Endothelial cell of umbilical vein (primary cell): ENCODE data around the gene PRUNE2. TPM values are rescaled to one million over a fixed set of nuclear protein-coding genes. Genes with fewer than 3 reads are reported as not detected.

Experiments used
- BruUV-seq: library from RNA; stranded (reverse); fragments of 400-500 nt; replicated peaks from 2 replicates; lab custom pipeline; 2021; lab: Mats Ljungman, UMichigan
- CTCF ChIA-PET: fragments of 300-600, 350-600 bp; sonication (Branson Sonifier 250); formaldehyde crosslinking; loops from one replicate; lab custom pipeline; 2021; ENCODE audit warnings: antibody characterized with exemption, inconsistent platforms; lab: Charles Lee
- POLR2A ChIA-PET: fragments of 300-600, 350-600 bp; sonication (Branson Sonifier 250); formaldehyde crosslinking; loops from one replicate; lab custom pipeline; 2021; ENCODE audit warnings: antibody characterized with exemption, inconsistent platforms; lab: Charles Lee
- DNase-seq: peaks from one replicate; pipeline ENCODE4 v3.0.0-alpha.2; 2011; ENCODE audit warnings: low read depth, low spot score
- FAIRE-seq: peaks from 2 replicates; lab custom pipeline; 2011; peaks lifted over from hg19 to GRCh38; lab: Jason Lieb, UNC
- H2AFZ ChIP-seq: 2 replicates; pipeline ENCODE4 v1.6.0; 2012; ENCODE audit warnings: low read depth, low read length, control low read depth, inconsistent platforms
- H3K27ac ChIP-seq: 2 replicates; pipeline ENCODE4 v1.5.1; 2011; ENCODE audit warnings: low read depth, mild to moderate bottlenecking, control low read depth, low read length, moderate library complexity; ENCODE audit not compliant: insufficient read depth
- H3K27me3 ChIP-seq, 2 experiments: 2 replicates each; pipeline versions ENCODE4 v1.6.0 to v1.6.1; 2011; ENCODE audit warnings: low read length in 2 of 2, mixed read lengths in 1 of 2; ENCODE audit not compliant: control insufficient read depth in 2 of 2, insufficient read depth in 2 of 2
- H3K36me3 ChIP-seq, 2 experiments: 2 replicates in 1 of 2; 3 replicates in 1 of 2; pipeline ENCODE4 v1.5.1; 2011; ENCODE audit warnings: low read length in 2 of 2, mild to moderate bottlenecking in 1 of 2, moderate library complexity in 1 of 2; ENCODE audit not compliant: control insufficient read depth in 2 of 2, insufficient read depth in 2 of 2; ENCODE audit errors: extremely low read depth in 1 of 2
- H3K4me1 ChIP-seq: 3 replicates; pipeline ENCODE4 v1.5.1; 2011; ENCODE audit warnings: mild to moderate bottlenecking, low read length; ENCODE audit not compliant: control insufficient read depth, insufficient read depth; ENCODE audit errors: extremely low read depth
- H3K4me2 ChIP-seq: 2 replicates; pipeline ENCODE4 v1.6.1; 2011; ENCODE audit warnings: low read length, control low read depth, mixed read lengths; ENCODE audit not compliant: insufficient read depth
- H3K4me3 ChIP-seq, 3 experiments: fragments of 200-600 bp in 1 of 3; sonication (generic), shearing (Covaris generic) in 1 of 3; replicated peaks in 1 of 3; 2 replicates each; pipeline ENCODE4 v1.5.1; 2011 to 2016; ENCODE audit warnings: control low read depth in 3 of 3, low read length in 3 of 3, mild to moderate bottlenecking in 2 of 3, inconsistent platforms in 1 of 3, low read depth in 1 of 3, moderate library complexity in 1 of 3; ENCODE audit not compliant: insufficient read depth in 1 of 3
- H3K79me2 ChIP-seq: 2 replicates; pipeline ENCODE4 v1.6.0; 2012; ENCODE audit warnings: low read length, inconsistent platforms; ENCODE audit not compliant: control insufficient read depth, insufficient read depth
- H3K9ac ChIP-seq: replicated peaks from 2 replicates; pipeline ENCODE3; 2011; ENCODE audit warnings: low read length, control low read depth; ENCODE audit not compliant: insufficient read depth; ENCODE audit errors: extremely low read depth
- H3K9me1 ChIP-seq: replicated peaks from 3 replicates; pipeline ENCODE4 v1.6.0; 2011; ENCODE audit warnings: mild to moderate bottlenecking, low read length; ENCODE audit not compliant: control insufficient read depth, insufficient read depth; ENCODE audit errors: extremely low read depth
- H3K9me3 ChIP-seq: replicated peaks from 2 replicates; pipeline ENCODE4 v1.5.1; 2012; ENCODE audit warnings: low read length, inconsistent platforms; ENCODE audit not compliant: control insufficient read depth, insufficient read depth
- H4K20me1 ChIP-seq: replicated peaks from 2 replicates; pipeline ENCODE3; 2011; ENCODE audit warnings: mild to moderate bottlenecking, low read length; ENCODE audit not compliant: control insufficient read depth, insufficient read depth; ENCODE audit errors: extremely low read depth
- FOS ChIP-seq: IDR thresholded peaks from 2 replicates; pipeline ENCODE4 v1.6.1; 2011; ENCODE audit warnings: mild to moderate bottlenecking, low read length, moderate library complexity, borderline replicate concordance; ENCODE audit not compliant: insufficient read depth
- GATA2 ChIP-seq: IDR thresholded peaks from 2 replicates; pipeline ENCODE4 v1.7.0; 2011; ENCODE audit warnings: low read depth, mild to moderate bottlenecking, moderate library complexity, mixed read lengths, low read length; ENCODE audit not compliant: insufficient read length, insufficient read depth
- POLR2A ChIP-seq: IDR thresholded peaks from 2 replicates; pipeline ENCODE4 v1.6.1; 2012; ENCODE audit warnings: low read depth, mild to moderate bottlenecking, control low read depth, low read length
- dilution Hi-C: fragments of 300-500 bp; cut with MboI; formaldehyde crosslinking; loops from one replicate; pipeline ENCODE4 v1.15.0; 2019; ENCODE audit warnings: low sequenced_read_pairs; ENCODE audit not compliant: extremely low pct_ligation_motif_present
- intact Hi-C: fragments of 100-400 bp; cut with micrococcal nuclease; formaldehyde crosslinking; loops from one replicate; pipeline ENCODE4 v1.10.0; 2022
- polyA plus RNA-seq, 4 experiments: library from polyadenylated mRNA; depleted of rRNA in 3 of 4; stranded (reverse) in 3 of 4; unstranded in 1 of 4; fragments of >200 nt; gene quantifications; 2 replicates each; pipeline versions ENCODE4 v1.2.1 to v1.2.3, GENCODE V29; 2011 to 2012; ENCODE audit warnings: missing spikeins in 1 of 4
- total RNA-seq: library from RNA; stranded (reverse); gene quantifications from 2 replicates; pipeline ENCODE4 v1.2.3, GENCODE V29; 2021
- TF ChIP-seq, protein P1 (sequence below), 2 donors: IDR thresholded peaks; 1 replicate in 1 of 2; 2 replicates in 1 of 2; pipeline ENCODE4 v1.5.1; 2011; ENCODE audit warnings: low read length in 2 of 2, mild to moderate bottlenecking in 2 of 2, moderate library complexity in 2 of 2, control low read depth in 1 of 2, inconsistent platforms in 1 of 2, low read depth in 1 of 2; ENCODE audit not compliant: insufficient read depth in 1 of 2; ENCODE audit errors: extremely low read depth in 1 of 2
- TF ChIP-seq, protein P2 (sequence below): IDR thresholded peaks from 2 replicates; pipeline ENCODE4 v1.6.1; 2011; ENCODE audit not compliant: insufficient read depth, insufficient read length

The PRUNE2 gene
- total and polyA plus RNA-seq, 2 donors (not counting 3 experiments of a cell fraction or from before 2014, with no cell fraction given): 15.8 to 21.7 TPM

DNA sequence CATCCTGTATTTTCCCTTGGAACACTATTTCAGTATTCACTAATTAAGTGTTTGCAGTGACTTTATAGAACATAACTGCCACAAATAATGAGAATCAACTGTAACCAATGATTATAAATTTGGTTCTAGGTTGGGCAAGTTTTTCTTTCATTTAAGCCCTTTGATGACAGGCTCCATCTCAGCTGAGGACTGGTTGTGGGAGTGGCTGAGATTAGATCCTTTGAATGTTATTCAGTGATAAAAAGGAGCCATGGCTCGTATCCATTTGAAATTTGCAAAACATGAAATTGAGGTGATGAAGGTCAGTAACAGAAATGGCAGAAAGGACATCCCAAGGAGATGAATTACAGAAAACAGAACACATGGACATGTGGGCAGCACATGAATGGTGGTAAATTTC, 279.8 kb downstream of the PRUNE2 start:
- no peak overlapping the region for H3K27ac ChIP-seq
- DNase-seq (no peak), FAIRE-seq (no peak)
- TF ChIP-seq POLR2A: no peak
- TF ChIP-seq, protein P1, sequence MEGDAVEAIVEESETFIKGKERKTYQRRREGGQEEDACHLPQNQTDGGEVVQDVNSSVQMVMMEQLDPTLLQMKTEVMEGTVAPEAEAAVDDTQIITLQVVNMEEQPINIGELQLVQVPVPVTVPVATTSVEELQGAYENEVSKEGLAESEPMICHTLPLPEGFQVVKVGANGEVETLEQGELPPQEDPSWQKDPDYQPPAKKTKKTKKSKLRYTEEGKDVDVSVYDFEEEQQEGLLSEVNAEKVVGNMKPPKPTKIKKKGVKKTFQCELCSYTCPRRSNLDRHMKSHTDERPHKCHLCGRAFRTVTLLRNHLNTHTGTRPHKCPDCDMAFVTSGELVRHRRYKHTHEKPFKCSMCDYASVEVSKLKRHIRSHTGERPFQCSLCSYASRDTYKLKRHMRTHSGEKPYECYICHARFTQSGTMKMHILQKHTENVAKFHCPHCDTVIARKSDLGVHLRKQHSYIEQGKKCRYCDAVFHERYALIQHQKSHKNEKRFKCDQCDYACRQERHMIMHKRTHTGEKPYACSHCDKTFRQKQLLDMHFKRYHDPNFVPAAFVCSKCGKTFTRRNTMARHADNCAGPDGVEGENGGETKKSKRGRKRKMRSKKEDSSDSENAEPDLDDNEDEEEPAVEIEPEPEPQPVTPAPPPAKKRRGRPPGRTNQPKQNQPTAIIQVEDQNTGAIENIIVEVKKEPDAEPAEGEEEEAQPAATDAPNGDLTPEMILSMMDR (IDR thresholded peaks at IDR 0.05; ENCODE audit: extremely low read depth in 1 of 2, insufficient read depth in 1 of 2, low read depth in 1 of 2, low read length in 2 of 2): no peak
- TF ChIP-seq, protein P2, sequence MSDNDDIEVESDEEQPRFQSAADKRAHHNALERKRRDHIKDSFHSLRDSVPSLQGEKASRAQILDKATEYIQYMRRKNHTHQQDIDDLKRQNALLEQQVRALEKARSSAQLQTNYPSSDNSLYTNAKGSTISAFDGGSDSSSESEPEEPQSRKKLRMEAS: no peak
- no peak for TF ChIP-seq FOS
- TF ChIP-seq GATA2: no peak
- no TSS peak for BruUV-seq
- no peaks in the 10 kb centered on the region for H3K27me3 ChIP-seq
- POLR2A ChIA-PET: no interaction called here
- CTCF ChIA-PET: no interaction called here
- no peaks in the 10 kb centered on the region for H3K9me1 ChIP-seq
- no peak overlapping the region for H3K4me3 ChIP-seq
- intact Hi-C loops (no loop called here), dilution Hi-C loops (no loop called here)
- no peak overlapping the region for H3K9ac ChIP-seq
- H3K79me2 ChIP-seq: no peaks in the 10 kb centered on the region
- no peaks in the 10 kb centered on the region for H3K9me3 ChIP-seq
- H3K4me2 ChIP-seq: no peak overlapping the region
- H3K4me1 ChIP-seq: no peaks in the 10 kb centered on the region
- no peaks in the 10 kb centered on the region for H3K36me3 ChIP-seq
- H2AFZ ChIP-seq: no peak overlapping the region
- no peaks in the 10 kb centered on the region for H4K20me1 ChIP-seq
